Medulla oblongata (tissue), 1 donor: ENCODE measurements around the gene KIF19.

Experiments
- DNase-seq: peaks from one replicate; pipeline ENCODE4 v3.0.0-alpha.2; 2015; ENCODE audit errors: extremely low spot score

The KIF19 gene

GRCh38 chr17:74340470-74341023 lies 14.5 kb downstream of the KIF19 start:
- DNase-seq: peak; percentile 30

GRCh38 chr17:74342224-74342623 lies 16.2 kb downstream of the KIF19 start:
- no peak for DNase-seq

GRCh38 chr17:74343121-74343520 lies 17.1 kb downstream of the KIF19 start:
- DNase-seq: no peak

- DNase-seq: no peak
Observed at GRCh38 chr17:74343526-74344284, 17.7 kb downstream of the KIF19 start.

GRCh38 chr17:74344658-74345057 lies 18.6 kb downstream of the KIF19 start:
- no peak for DNase-seq

- DNase-seq: no peak
Observed at GRCh38 chr17:74345433-74346241, 19.6 kb downstream of the KIF19 start.

GRCh38 chr17:74347646-74348045 lies 21.6 kb downstream of the KIF19 start:
- no peak for DNase-seq

GRCh38 chr17:74349120-74349519 lies 23.1 kb downstream of the KIF19 start:
- DNase-seq: no peak

- no peak for DNase-seq
Observed at GRCh38 chr17:74350486-74350885, 24.5 kb downstream of the KIF19 start.

GRCh38 chr17:74351552-74352210 lies 25.7 kb downstream of the KIF19 start:
- no peak for DNase-seq

GRCh38 chr17:74353446-74354060 lies 27.5 kb downstream of the KIF19 start:
- no peak for DNase-seq

- no peak for DNase-seq
Observed at GRCh38 chr17:74354123-74354522, 28.1 kb downstream of the KIF19 start.

GRCh38 chr17:74354561-74354960 lies 28.5 kb downstream of the KIF19 start:
- DNase-seq: no peak

- no peak for DNase-seq
Observed at GRCh38 chr17:74355065-74355464, 29.0 kb downstream of the KIF19 start.

- DNase-seq: no peak
Observed at GRCh38 chr17:74356646-74357465, 30.8 kb downstream of the KIF19 start.

GRCh38 chr17:74357466-74357809 lies 31.4 kb downstream of the KIF19 start:
- no peak for DNase-seq

GRCh38 chr17:74358697-74359096 lies 32.7 kb downstream of the KIF19 start:
- DNase-seq: no peak

GRCh38 chr17:74359916-74360315 lies 33.9 kb downstream of the KIF19 start:
- no peak for DNase-seq

GRCh38 chr17:74360899-74361229 lies 34.8 kb downstream of the KIF19 start:
- DNase-seq: no peak

- peak; percentile 74 for DNase-seq
Observed at GRCh38 chr17:74361230-74362068, 35.4 kb downstream of the KIF19 start, which contains the start of gene BTBD17. Gene BTBD17 (minus strand): TSS chr17:74361868. CDS start chr17:74361819, 49 bp downstream.
